ENCODE measurements around the gene PALB2. TPM values are rescaled to one million over a fixed set of nuclear protein-coding genes. Genes with fewer than 3 reads are reported as not detected.
A peak's percentile ranks its signal among the peaks of the same experiment; 100 is the strongest.

PALB2 gene
- total and polyA plus RNA-seq, 2 of the 13 experiments (the other 11 are each of a cell fraction or from before 2014, with no cell fraction given), result 12.1 to 40.9 TPM

DNA sequence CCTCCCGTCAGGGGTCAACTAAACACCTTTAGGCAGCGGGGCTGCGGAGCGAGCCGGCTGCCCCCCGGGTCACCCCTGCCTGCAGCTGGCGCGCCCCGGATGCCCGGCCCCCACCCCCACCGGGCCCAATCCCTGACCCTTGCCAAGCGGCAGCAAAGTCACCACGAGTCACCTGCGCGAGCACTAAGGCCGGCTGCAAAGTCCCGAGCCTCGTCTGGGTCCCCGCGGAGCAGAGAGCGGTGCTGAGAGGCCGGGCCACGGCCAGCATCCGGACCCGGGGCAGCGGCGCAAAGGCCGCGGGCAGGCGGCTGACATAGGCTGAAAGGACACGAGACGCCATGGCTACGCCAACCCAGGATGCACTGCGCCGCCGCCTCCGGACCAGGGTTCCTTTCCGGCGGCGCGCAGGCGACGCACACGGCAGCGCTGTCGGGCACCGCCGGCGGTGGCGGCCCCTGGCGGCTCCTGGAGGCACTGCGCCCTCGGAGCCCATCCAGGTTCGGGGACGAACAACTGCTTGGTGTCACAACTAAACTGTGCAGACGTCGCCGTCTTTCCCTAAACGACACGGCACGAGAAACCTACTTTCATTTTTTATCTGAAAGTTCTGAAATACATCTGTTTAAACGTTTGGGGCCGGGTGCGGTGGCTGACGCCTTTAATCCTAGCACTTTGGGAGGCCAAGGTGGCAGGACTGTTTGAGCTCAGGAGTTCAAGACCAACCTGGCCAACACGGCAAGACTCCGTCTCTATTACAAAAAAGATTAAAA lies 45.0 kb downstream of the PALB2 start, which contains the start of gene NDUFAB1 (continued):
- TF ChIP-seq, protein P1, sequence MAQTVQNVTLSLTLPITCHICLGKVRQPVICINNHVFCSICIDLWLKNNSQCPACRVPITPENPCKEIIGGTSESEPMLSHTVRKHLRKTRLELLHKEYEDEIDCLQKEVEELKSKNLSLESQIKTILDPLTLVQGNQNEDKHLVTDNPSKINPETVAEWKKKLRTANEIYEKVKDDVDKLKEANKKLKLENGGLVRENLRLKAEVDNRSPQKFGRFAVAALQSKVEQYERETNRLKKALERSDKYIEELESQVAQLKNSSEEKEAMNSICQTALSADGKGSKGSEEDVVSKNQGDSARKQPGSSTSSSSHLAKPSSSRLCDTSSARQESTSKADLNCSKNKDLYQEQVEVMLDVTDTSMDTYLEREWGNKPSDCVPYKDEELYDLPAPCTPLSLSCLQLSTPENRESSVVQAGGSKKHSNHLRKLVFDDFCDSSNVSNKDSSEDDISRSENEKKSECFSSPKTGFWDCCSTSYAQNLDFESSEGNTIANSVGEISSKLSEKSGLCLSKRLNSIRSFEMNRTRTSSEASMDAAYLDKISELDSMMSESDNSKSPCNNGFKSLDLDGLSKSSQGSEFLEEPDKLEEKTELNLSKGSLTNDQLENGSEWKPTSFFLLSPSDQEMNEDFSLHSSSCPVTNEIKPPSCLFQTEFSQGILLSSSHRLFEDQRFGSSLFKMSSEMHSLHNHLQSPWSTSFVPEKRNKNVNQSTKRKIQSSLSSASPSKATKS (CRISPR knock-in tag; IDR thresholded peaks at IDR 0.05), result peak; percentile 71; the same call in 1 of the 2 replicates
- TF ChIP-seq TGIF2 (CRISPR knock-in tag; IDR thresholded peaks at IDR 0.05) (peak; percentile 92; the same call in 1 of the 2 replicates), GTF2F1 (IDR thresholded peaks at IDR 0.05; ENCODE audit: low read length) (peak; percentile 69; the same call in 1 of the 2 replicates), IRF2 (CRISPR knock-in tag; IDR thresholded peaks at IDR 0.05) (peak; percentile 97), TRIM24 (CRISPR knock-in tag; IDR thresholded peaks at IDR 0.05) (no peak), EZH2 (conservative IDR thresholded peaks at IDR 0.05; ENCODE audit: low read depth, low read length) (no peak), TEAD3 (CRISPR knock-in tag; optimal IDR thresholded peaks at IDR 0.05; ENCODE audit: borderline replicate concordance) (peak; percentile 86), KLF15 (CRISPR knock-in tag; IDR thresholded peaks at IDR 0.05; ENCODE audit: borderline replicate concordance) (peak; percentile 92; the same call in 1 of the 2 replicates), DNMT3B (CRISPR knock-in tag; conservative IDR thresholded peaks at IDR 0.05) (0 out of 2 replicates have a peak, but pooled peaks have one; percentile 25), TP53 (CRISPR knock-in tag; conservative IDR thresholded peaks at IDR 0.05) (peak; percentile 88), DR1 (CRISPR knock-in tag; IDR thresholded peaks at IDR 0.05) (peak; percentile 96), NFE2 (CRISPR knock-in tag; IDR thresholded peaks at IDR 0.05) (no peak), SIN3A (IDR thresholded peaks at IDR 0.05; ENCODE audit: borderline replicate concordance, low read depth, low read length) (peak; percentile 95; the same call in 1 of the 2 replicates), FIP1L1 (IDR thresholded peaks at IDR 0.05; ENCODE audit: borderline replicate concordance, insufficient read depth, low read depth, low read length) (peak; percentile 59; the same call in 1 of the 2 replicates), ZNF441 (CRISPR knock-in tag; IDR thresholded peaks at IDR 0.05; ENCODE audit: borderline replicate concordance) (no peak; the same call in 1 of the 2 replicates)
- TF ChIP-seq, protein P2, sequence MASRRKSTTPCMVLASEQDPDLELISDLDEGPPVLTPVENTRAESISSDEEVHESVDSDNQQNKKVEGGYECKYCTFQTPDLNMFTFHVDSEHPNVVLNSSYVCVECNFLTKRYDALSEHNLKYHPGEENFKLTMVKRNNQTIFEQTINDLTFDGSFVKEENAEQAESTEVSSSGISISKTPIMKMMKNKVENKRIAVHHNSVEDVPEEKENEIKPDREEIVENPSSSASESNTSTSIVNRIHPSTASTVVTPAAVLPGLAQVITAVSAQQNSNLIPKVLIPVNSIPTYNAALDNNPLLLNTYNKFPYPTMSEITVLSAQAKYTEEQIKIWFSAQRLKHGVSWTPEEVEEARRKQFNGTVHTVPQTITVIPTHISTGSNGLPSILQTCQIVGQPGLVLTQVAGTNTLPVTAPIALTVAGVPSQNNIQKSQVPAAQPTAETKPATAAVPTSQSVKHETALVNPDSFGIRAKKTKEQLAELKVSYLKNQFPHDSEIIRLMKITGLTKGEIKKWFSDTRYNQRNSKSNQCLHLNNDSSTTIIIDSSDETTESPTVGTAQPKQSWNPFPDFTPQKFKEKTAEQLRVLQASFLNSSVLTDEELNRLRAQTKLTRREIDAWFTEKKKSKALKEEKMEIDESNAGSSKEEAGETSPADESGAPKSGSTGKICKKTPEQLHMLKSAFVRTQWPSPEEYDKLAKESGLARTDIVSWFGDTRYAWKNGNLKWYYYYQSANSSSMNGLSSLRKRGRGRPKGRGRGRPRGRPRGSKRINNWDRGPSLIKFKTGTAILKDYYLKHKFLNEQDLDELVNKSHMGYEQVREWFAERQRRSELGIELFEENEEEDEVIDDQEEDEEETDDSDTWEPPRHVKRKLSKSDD (CRISPR knock-in tag; IDR thresholded peaks at IDR 0.05; ENCODE audit: low read depth), result peak; percentile 80
- TF ChIP-seq, protein P3, sequence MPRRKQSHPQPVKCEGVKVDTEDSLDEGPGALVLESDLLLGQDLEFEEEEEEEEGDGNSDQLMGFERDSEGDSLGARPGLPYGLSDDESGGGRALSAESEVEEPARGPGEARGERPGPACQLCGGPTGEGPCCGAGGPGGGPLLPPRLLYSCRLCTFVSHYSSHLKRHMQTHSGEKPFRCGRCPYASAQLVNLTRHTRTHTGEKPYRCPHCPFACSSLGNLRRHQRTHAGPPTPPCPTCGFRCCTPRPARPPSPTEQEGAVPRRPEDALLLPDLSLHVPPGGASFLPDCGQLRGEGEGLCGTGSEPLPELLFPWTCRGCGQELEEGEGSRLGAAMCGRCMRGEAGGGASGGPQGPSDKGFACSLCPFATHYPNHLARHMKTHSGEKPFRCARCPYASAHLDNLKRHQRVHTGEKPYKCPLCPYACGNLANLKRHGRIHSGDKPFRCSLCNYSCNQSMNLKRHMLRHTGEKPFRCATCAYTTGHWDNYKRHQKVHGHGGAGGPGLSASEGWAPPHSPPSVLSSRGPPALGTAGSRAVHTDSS (CRISPR knock-in tag; conservative IDR thresholded peaks at IDR 0.05), result peak; percentile 94; the same call in 1 of the 2 replicates
- TF ChIP-seq, protein P4, sequence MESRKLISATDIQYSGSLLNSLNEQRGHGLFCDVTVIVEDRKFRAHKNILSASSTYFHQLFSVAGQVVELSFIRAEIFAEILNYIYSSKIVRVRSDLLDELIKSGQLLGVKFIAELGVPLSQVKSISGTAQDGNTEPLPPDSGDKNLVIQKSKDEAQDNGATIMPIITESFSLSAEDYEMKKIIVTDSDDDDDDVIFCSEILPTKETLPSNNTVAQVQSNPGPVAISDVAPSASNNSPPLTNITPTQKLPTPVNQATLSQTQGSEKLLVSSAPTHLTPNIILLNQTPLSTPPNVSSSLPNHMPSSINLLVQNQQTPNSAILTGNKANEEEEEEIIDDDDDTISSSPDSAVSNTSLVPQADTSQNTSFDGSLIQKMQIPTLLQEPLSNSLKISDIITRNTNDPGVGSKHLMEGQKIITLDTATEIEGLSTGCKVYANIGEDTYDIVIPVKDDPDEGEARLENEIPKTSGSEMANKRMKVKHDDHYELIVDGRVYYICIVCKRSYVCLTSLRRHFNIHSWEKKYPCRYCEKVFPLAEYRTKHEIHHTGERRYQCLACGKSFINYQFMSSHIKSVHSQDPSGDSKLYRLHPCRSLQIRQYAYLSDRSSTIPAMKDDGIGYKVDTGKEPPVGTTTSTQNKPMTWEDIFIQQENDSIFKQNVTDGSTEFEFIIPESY (CRISPR knock-in tag; IDR thresholded peaks at IDR 0.05), result peak; percentile 83
- TF ChIP-seq, protein P5, sequence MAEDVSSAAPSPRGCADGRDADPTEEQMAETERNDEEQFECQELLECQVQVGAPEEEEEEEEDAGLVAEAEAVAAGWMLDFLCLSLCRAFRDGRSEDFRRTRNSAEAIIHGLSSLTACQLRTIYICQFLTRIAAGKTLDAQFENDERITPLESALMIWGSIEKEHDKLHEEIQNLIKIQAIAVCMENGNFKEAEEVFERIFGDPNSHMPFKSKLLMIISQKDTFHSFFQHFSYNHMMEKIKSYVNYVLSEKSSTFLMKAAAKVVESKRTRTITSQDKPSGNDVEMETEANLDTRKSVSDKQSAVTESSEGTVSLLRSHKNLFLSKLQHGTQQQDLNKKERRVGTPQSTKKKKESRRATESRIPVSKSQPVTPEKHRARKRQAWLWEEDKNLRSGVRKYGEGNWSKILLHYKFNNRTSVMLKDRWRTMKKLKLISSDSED (CRISPR knock-in tag; IDR thresholded peaks at IDR 0.05), result no peak; the same call in 1 of the 2 replicates

Data from HepG2 (cell line).